HCT116 (cell line): ENCODE results near the gene THSD7A. TPM values are rescaled to one million over a fixed set of nuclear protein-coding genes. Genes with fewer than 3 reads are reported as not detected.

ENCODE experiments used
- ATAC-seq: fragments of 200-7000 bp; cut with Tn5 transposase; 2 replicates; pipeline ENCODE4 v1.9.1; 2020; ENCODE audit warnings: mild to moderate bottlenecking, moderate library complexity
- BruUV-seq: library from RNA; stranded (reverse); fragments of 400-500 nt; replicated peaks from 2 replicates; lab custom pipeline; 2021; lab: Mats Ljungman, UMichigan
- CTCF ChIA-PET: fragments of 300-600 bp; sonication (Branson Sonifier 250); formaldehyde crosslinking; loops from one replicate; lab custom pipeline; 2021; ENCODE audit warnings: antibody characterized with exemption; lab: Charles Lee
- POLR2A ChIA-PET: fragments of 300-600, 350-600 bp; sonication (Branson Sonifier 250); formaldehyde crosslinking; loops from one replicate; lab custom pipeline; 2021; ENCODE audit warnings: antibody characterized with exemption; lab: Charles Lee
- RAD21 ChIA-PET, 2 experiments: fragments of 300-600 bp; sonication (Branson Sonifier 250); formaldehyde crosslinking; loops; one replicate each; lab custom pipeline; 2023; ENCODE audit warnings: low total read pairs in 2 of 2; ENCODE audit not compliant: uncharacterized antibody in 2 of 2, unreplicated experiment in 2 of 2, low non-redundant PET in 1 of 2; lab: Charles Lee
- DNase-seq: peaks from one replicate; pipeline ENCODE4 v3.0.0-alpha.2; 2010; ENCODE audit warnings: low read depth, low spot score
- H2AFZ ChIP-seq: fragments of 200-600 bp; shearing (Covaris generic), sonication (generic); 2 replicates; pipeline ENCODE4 v1.6.1; 2017; ENCODE audit warnings: low read depth, mixed run types, mixed read lengths, antibody characterized with exemption, low read length; ENCODE audit not compliant: poor library complexity, severe bottlenecking
- H3K27ac ChIP-seq: 2 replicates; pipeline ENCODE4 v1.5.1; 2012; ENCODE audit warnings: low read depth, low read length
- H3K27me3 ChIP-seq: fragments of 200-600 bp; sonication (generic); 2 replicates; pipeline ENCODE4 v1.6.1; 2016; ENCODE audit warnings: mixed run types, low read length, mixed read lengths; ENCODE audit not compliant: insufficient read depth
- H3K36me3 ChIP-seq, 2 experiments: fragments of 200-500 bp in 1 of 2; fragments of 200-600 bp in 1 of 2; sonication (Bioruptor generic) in 1 of 2; sonication (generic) in 1 of 2; 2 replicates each; pipeline versions ENCODE4 v1.5.1 to v1.6.1; 2014 to 2016; ENCODE audit warnings: low read length in 2 of 2, inconsistent platforms in 1 of 2, mixed read lengths in 1 of 2, mixed run types in 1 of 2; ENCODE audit not compliant: insufficient read depth in 2 of 2, control insufficient read depth in 1 of 2
- H3K4me1 ChIP-seq, 2 experiments: fragments of 200-600 bp in 1 of 2; sonication (generic) in 1 of 2; 2 replicates each; pipeline versions ENCODE4 v1.5.1 to v1.6.1; 2012 to 2017; ENCODE audit warnings: low read length in 2 of 2, inconsistent platforms in 1 of 2, mild to moderate bottlenecking in 1 of 2, mixed read lengths in 1 of 2, mixed run types in 1 of 2, moderate library complexity in 1 of 2; ENCODE audit not compliant: insufficient read depth in 2 of 2, control insufficient read depth in 1 of 2
- H3K4me2 ChIP-seq: fragments of 200-600 bp; sonication (generic); 2 replicates; pipeline ENCODE4 v1.6.1; 2017; ENCODE audit warnings: mixed run types, low read length, mixed read lengths
- H3K4me3 ChIP-seq, 2 experiments: fragments of 200-600 bp in 1 of 2; sonication (generic) in 1 of 2; replicated peaks in 1 of 2; 2 replicates each; pipeline ENCODE4 v1.5.1; 2011 to 2016; ENCODE audit warnings: low read length in 2 of 2, control low read depth in 1 of 2, low read depth in 1 of 2, mild to moderate bottlenecking in 1 of 2, mixed read lengths in 1 of 2, mixed run types in 1 of 2
- H3K79me2 ChIP-seq: fragments of 200-600 bp; sonication (generic); 2 replicates; pipeline ENCODE4 v1.6.1; 2017; ENCODE audit warnings: mild to moderate bottlenecking, mixed run types, low read length, moderate library complexity, mixed read lengths; ENCODE audit not compliant: insufficient read depth
- H3K9ac ChIP-seq: fragments of 200-600 bp; sonication (generic); 2 replicates; pipeline ENCODE4 v1.6.1; 2016; ENCODE audit warnings: low read length, mixed read lengths
- H3K9me2 ChIP-seq: fragments of 200-600 bp; sonication (generic), shearing (Covaris generic); 2 replicates; pipeline ENCODE4 v1.6.1; 2017; ENCODE audit warnings: mixed run types, mild to moderate bottlenecking, moderate library complexity; ENCODE audit not compliant: insufficient read depth
- H3K9me3 ChIP-seq, 2 experiments: fragments of 200-500 bp in 1 of 2; fragments of 200-600 bp in 1 of 2; sonication (Bioruptor generic) in 1 of 2; sonication (generic) in 1 of 2; 2 replicates each; pipeline ENCODE4 v1.6.1; 2014 to 2017; ENCODE audit warnings: low read length in 2 of 2, mixed read lengths in 2 of 2, inconsistent platforms in 1 of 2, low read depth in 1 of 2, mild to moderate bottlenecking in 1 of 2, mixed run types in 1 of 2, moderate library complexity in 1 of 2; ENCODE audit not compliant: control insufficient read depth in 1 of 2, insufficient read depth in 1 of 2
- H4K20me1 ChIP-seq: fragments of 200-600 bp; sonication (generic), shearing (Covaris generic); 2 replicates; pipeline ENCODE4 v1.6.1; 2017; ENCODE audit warnings: mixed run types, mild to moderate bottlenecking, moderate library complexity; ENCODE audit not compliant: insufficient read depth
- CBX3 ChIP-seq: IDR thresholded peaks from 2 replicates; pipeline ENCODE4 v1.6.1; 2012; ENCODE audit warnings: low read depth
- CEBPB ChIP-seq: IDR thresholded peaks from 2 replicates; pipeline ENCODE4 v1.6.1; 2012; ENCODE audit warnings: low read depth
- CTCF ChIP-seq, 3 experiments: fragments of 200-600 bp in 1 of 3; sonication (generic) in 1 of 3; IDR thresholded peaks in 2 of 3; conservative IDR thresholded peaks in 1 of 3; 2 replicates each; pipeline ENCODE4 v1.5.1; 2012 to 2017; ENCODE audit warnings: low read depth in 2 of 3, low read length in 2 of 3, antibody characterized with exemption in 1 of 3, borderline replicate concordance in 1 of 3, control low read depth in 1 of 3, mild to moderate bottlenecking in 1 of 3, mixed read lengths in 1 of 3, mixed run types in 1 of 3, moderate library complexity in 1 of 3; ENCODE audit not compliant: insufficient read depth in 1 of 3
- EGR1 ChIP-seq: IDR thresholded peaks from 2 replicates; pipeline ENCODE4 v1.6.1; 2012; ENCODE audit warnings: low read depth
- ELF1 ChIP-seq: IDR thresholded peaks from 2 replicates; pipeline ENCODE4 v1.6.1; 2012; ENCODE audit warnings: low read depth, borderline replicate concordance
- EZH2 ChIP-seq: fragments of 200-600 bp; sonication (generic); IDR thresholded peaks from 2 replicates; pipeline ENCODE4 v1.6.1; 2017; ENCODE audit warnings: antibody characterized with exemption, mixed run types
- POLR2A ChIP-seq: IDR thresholded peaks from 2 replicates; pipeline ENCODE4 v1.7.0; 2011; ENCODE audit warnings: borderline replicate concordance; ENCODE audit not compliant: insufficient read depth, insufficient read length; ENCODE audit errors: extremely low read depth
- SIN3A ChIP-seq: IDR thresholded peaks from 2 replicates; pipeline ENCODE4 v1.6.1; 2012; ENCODE audit warnings: low read depth
- SP1 ChIP-seq: IDR thresholded peaks from 2 replicates; pipeline ENCODE4 v1.6.1; 2012; ENCODE audit warnings: low read depth
- ZFX ChIP-seq: fragments of 450-650 bp; IDR thresholded peaks from 2 replicates; pipeline ENCODE4 v1.6.1; 2017
- ZNF274 ChIP-seq: fragments of 200-500 bp; sonication (Bioruptor generic); IDR thresholded peaks from 2 replicates; pipeline ENCODE4 v1.6.1; 2014; ENCODE audit warnings: mild to moderate bottlenecking, low read depth, low read length, inconsistent platforms
- intact Hi-C: fragments of 100-400 bp; cut with micrococcal nuclease; formaldehyde crosslinking; loops from 2 replicates; pipeline ENCODE4 v1.10.0; 2022
- total RNA-seq: library from RNA; stranded (reverse); gene quantifications from one replicate; pipeline ENCODE4 v1.2.1, GENCODE V29; 2021; ENCODE audit not compliant: unreplicated experiment

Gene THSD7A
- total RNA-seq, 1 experiment from 2014 or later = 0.05 TPM

- CTCF ChIA-PET = interaction anchor here (1.1 to 1.2 kb wide), 2 partner anchors 403 to 659 kb away, joined by 4 read pairs; no protein-coding TSS in a partner anchor
- Histone ChIP-seq H3K36me3 (no peaks in the 10 kb centered on the region), H3K79me2 (no peaks in the 10 kb centered on the region), H4K20me1 (no peaks in the 10 kb centered on the region), H3K27me3 (no peaks in the 10 kb centered on the region), H3K4me1 (peaks cover 0 to 15% of the 10 kb centered on the region in 2 experiments; a peak in 1 of 4 replicates), H3K9me2 (no peaks in the 10 kb centered on the region), H3K9me3 (no peaks in the 10 kb centered on the region), H3K27ac (no peak overlapping the region), H2AFZ (peak overlapping the region; percentile 98), H3K4me2 (peak overlapping the region; percentile 91), H3K4me3 (peak overlapping the region; percentile 50 to 71), H3K9ac (no peak overlapping the region)
- no peak for ATAC-seq
- DNase-seq = no peak
- BruUV-seq = no TSS peak
- POLR2A ChIA-PET = no interaction called here
- RAD21 ChIA-PET = no interaction called here
- TF ChIP-seq POLR2A (no peak), ELF1 (no peak), EGR1 (no peak), EZH2 (no peak), CTCF (IDR thresholded peaks at IDR 0.05 in 2 of 3, conservative IDR thresholded peaks at IDR 0.05 in 1 of 3; ENCODE audit: borderline replicate concordance in 1 of 3, insufficient read depth in 1 of 3, low read depth in 2 of 3, low read length in 2 of 3) (no peak)
- intact Hi-C loops = loop anchor here (2.0 to 10.0 kb wide), 3 partner anchors 404 to 1434 kb away; no protein-coding TSS in a partner anchor
These were observed 1.3 kb downstream of the THSD7A start for GRCh38 chr7:11830582-11831155.

- H3K27ac ChIP-seq = no peak overlapping the region
- H3K4me3 ChIP-seq = no peak overlapping the region
- H3K36me3 ChIP-seq = no peaks in the 10 kb centered on the region
- DNase-seq (no peak), ATAC-seq (no peak)
- intact Hi-C loops = loop anchor here (2.0 to 10.0 kb wide), 3 partner anchors 403 to 1435 kb away; no protein-coding TSS in a partner anchor
- no peak overlapping the region for H3K4me2 ChIP-seq
- CTCF ChIA-PET = no interaction called here
- H3K9me2 ChIP-seq = no peaks in the 10 kb centered on the region
- H2AFZ ChIP-seq = no peak overlapping the region
- no peaks in the 10 kb centered on the region for H3K79me2 ChIP-seq
- H3K27me3 ChIP-seq = no peaks in the 10 kb centered on the region
- RAD21 ChIA-PET = no interaction called here
- BruUV-seq = no TSS peak
- peaks cover 0 to 15% of the 10 kb centered on the region in 2 experiments; a peak in 1 of 4 replicates for H3K4me1 ChIP-seq
- no peaks in the 10 kb centered on the region for H4K20me1 ChIP-seq
- POLR2A ChIA-PET = no interaction called here
- TF ChIP-seq CBX3 (no peak), ZNF274 (no peak), CTCF (IDR thresholded peaks at IDR 0.05 in 2 of 3, conservative IDR thresholded peaks at IDR 0.05 in 1 of 3; ENCODE audit: borderline replicate concordance in 1 of 3, insufficient read depth in 1 of 3, low read depth in 2 of 3, low read length in 2 of 3) (no peak), SP1 (no peak), CEBPB (no peak), ZFX (no peak), SIN3A (no peak)
- H3K9me3 ChIP-seq = no peaks in the 10 kb centered on the region
- H3K9ac ChIP-seq = no peak overlapping the region
These were observed 2.0 kb downstream of the THSD7A start for GRCh38 chr7:11829954-11830353.
